Activated gamma-delta T cell (primary cell): ENCODE results near the gene MAPK8IP1.
A peak's percentile ranks its signal among the peaks of the same experiment; 100 is the strongest.

Experiments used
- DNase-seq: peaks from one replicate; lab custom pipeline; 2025; lab: John Stamatoyannopoulos, UW

The MAPK8IP1 gene

DNA sequence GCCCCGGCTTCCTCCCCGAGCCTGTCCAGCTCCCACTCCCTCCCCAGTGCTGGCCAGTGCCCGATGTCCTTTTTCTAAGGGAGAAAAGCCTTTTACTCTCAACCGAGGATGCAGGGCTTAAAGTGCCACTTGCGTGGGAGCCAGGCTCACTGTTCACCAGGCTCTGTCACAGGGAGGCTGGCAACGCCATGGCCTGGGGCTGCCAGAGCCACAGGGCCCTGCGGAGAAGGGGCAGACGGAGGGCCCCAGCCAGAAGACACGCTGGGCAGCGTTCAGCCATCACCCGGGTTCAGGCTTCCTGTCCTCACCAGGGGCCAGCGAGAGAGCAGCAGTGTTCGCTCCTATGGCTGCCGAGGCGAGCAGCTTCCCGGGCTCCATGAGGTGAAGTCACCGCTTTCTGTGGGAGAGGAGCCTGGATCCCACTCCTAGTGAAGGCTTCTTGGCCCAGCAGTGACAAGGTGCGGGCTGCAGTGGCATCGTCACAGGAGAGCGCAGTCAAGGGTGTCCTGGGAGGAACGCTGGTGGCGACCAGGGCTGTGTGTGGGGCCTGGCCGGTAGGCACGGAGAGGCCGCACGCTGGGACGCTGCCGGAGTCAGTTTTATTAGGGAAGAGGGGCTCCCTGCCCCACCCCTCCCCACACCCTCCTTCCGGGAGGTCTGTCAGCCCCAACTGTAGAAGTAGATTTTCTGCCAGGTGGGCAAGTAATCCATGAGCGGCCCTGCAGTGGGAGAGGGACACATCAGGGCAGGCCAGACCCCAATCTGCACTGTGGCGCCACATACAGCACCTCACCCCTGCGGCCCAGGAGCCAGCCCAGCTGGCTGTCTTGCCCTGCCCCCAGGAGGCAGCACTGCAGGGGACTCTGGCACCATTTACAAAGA lies 24.4 kb downstream of the MAPK8IP1 start:
- no peak for DNase-seq

DNA sequence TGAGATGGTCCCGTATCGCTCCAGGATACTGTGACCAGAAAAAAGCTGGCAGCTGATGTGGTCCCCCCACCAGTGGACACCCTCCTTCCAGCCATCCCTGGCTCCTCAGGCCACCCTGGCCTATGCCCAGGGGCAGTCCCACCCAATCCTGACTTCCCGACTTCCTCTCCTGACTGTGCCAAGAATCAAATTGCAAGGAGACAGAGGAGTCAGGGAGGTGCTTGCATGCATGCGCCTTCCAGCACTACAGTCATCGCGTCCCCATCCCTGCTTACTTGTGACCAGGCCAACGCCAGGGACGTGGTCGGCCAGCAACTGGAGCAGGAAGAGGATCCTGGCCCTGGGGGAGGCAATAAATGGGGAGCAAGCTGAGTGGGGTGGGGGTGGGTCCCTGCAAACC lies 25.2 kb downstream of the MAPK8IP1 start:
- no peak for DNase-seq

DNA sequence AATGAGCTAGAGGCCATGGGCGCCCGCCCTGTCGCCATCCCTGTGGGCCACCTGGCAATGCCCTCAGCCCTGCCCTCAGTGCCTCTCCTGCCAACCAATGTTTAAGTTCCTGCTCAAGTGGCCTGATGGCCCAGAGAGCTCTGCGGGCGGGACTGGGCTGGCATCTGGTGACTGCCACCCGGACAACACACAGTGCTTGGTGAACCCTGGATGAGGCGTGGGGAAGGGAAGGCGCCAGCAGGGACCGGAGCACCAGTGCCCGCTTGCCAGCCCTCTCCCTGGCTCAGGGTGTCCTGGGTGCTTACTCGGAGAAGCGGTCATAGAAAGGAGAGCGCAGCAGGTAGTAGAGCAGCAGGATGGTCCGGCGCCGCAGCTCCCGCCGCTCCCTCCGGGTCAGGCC lies 28.1 kb downstream of the MAPK8IP1 start:
- no peak for DNase-seq

DNA sequence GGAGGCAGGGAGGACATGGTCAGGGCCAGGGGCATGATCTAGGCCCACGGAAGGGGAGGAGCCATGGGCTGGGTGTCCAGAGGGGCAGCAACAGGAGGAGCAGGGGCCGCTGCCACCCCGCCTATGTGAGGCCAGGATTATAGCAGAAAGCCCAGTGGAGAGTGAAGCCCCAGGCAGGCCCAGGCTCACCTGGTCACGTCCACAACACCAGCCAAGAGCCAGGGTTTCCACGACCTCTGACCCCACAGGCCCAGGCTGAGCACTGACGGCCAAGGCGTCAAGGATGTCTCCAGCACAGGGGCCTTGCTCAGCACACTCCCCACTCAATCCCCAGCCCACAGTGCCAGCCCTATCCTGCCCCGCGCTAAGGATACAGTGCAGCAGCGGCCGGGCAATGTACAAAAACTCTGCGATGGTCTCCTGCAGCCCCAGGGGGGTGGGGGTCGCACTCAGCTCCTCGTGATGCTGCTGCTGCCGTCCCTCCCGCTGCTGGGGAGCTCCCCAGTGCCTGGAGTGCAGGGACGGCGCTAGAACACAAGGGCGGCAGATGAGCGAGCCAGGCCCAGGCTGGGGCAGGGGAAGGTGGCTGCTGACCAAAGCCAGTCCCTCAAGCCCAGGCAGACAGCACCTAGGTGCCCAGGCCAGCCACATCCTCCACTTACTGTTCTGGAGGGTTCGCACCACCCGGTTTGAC lies 28.6 kb downstream of the MAPK8IP1 start:
- DNase-seq: no peak

DNA sequence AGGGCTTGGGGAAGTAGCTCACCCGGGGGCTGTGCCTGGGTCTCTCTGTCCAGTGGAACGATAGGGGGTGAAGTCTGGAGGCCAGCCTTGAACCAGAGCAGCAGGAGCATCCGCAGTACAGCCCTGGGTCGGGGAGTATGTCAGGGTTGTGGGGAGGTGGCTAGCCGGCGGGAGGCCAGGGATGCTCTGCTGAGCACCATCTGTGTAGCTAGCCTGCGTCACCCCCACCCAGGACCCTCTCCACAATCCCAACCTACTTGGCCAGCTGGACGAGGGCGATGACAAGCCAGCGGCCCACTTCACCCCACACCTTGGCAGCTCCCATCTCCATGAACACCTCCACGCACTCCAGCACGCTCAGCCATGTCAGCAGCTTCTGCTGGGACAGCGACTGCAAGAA lies 30.0 kb downstream of the MAPK8IP1 start:
- no peak for DNase-seq

GRCh38 chr11:45917286-45917622 lies 31.8 kb downstream of the MAPK8IP1 start:
- no peak for DNase-seq

- DNase-seq: peak; percentile 86
Observed at GRCh38 chr11:45917623-45918330, 32.3 kb downstream of the MAPK8IP1 start, which contains the start of gene PEX16. TSS of gene PEX16 (minus strand) at chr11:45917877. CDS start at chr11:45917811, 66 bp downstream.

- peak; percentile 36 for DNase-seq
Observed at GRCh38 chr11:45918331-45918941, 33.0 kb downstream of the MAPK8IP1 start.

GRCh38 chr11:45918962-45919675 lies 33.7 kb downstream of the MAPK8IP1 start:
- no peak for DNase-seq

DNA sequence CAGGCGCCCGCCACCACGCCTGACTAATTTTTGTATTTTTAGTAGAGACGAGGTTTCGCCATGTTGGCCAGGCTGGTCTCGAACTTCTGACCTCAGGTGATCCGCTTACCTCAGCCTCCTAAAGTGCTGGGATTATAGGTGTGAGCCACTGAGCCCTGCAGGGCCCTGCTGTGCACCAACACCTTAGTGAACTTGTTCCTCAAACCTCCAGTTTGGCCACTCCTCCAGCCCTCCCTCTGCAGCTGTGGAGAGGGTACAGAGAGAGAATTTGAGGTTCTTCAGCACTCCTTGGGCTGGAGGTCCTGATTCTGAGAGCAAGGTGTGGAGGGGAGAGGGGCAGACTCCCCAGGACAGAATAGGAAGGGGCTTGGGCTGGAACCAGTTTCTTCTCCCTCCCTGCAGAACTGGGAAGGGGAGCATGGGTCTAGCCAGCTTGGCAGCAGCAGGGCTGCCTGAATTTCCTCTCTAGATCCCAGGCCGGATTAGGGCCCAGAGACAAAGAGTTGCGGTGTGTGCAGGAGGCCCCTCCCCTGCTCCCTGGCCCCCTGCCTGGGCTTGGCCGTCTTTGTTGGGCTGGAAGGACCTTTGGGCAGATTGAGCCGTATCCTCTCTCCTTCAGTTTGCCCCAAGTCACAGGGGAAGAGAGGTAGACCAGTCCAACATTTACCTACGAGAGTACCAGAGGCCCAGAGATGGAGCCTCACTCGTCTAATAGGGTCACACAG lies 34.5 kb downstream of the MAPK8IP1 start:
- no peak for DNase-seq

DNA sequence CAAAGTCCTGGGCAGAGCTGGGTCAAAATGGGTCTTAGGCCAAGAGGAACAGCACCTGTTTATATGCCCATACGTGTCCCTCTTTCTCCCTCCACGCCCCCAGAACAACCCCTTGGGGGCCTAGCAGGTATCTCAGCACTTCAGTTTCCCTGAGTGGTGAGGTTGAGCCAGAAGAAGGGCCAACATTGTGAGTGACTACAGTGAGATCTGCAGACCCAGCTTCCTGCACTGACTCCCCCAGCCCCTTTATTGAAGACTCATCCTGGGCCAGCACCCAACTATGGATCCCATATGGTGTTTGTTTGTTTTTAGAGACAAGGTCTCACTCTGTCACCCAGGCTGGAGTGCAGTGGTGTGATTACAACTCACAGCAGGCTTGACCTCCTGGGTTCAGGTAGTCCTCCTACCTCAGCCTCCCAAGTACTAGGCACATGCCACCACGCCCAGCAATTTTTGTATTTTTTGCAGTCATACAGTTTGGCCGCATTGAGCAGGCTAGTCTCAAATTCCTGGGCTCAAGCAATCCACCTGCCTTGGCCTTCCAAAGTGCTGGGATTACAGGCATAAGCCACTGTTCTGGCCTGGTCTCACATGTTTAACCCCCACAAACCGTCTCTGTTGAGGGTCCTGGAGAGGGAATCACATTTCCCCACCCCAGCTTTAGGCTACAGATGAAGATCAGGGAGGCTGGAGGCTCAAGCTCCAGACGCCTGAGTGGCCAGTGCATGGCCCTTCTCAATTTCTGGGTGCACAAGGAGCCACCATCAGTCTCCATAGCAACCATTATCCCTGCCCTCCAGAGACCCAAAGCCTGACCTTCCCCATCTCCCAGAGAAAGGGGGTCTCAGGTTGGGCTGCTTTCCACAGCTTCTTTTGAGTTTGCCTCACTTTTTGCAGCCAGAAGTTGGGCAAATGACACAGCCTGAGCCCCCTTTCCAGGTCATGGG lies 35.4 kb downstream of the MAPK8IP1 start:
- DNase-seq: no peak

GRCh38 chr11:45921561-45922424 lies 36.3 kb downstream of the MAPK8IP1 start:
- DNase-seq: peak; percentile 21

- DNase-seq: peak; percentile 32
Observed at GRCh38 chr11:45922425-45923082, 37.1 kb downstream of the MAPK8IP1 start, which contains the start of gene LARGE2. TSS of gene LARGE2 (plus strand) at chr11:45922656. CDS start at chr11:45922883, 227 bp downstream.

DNA sequence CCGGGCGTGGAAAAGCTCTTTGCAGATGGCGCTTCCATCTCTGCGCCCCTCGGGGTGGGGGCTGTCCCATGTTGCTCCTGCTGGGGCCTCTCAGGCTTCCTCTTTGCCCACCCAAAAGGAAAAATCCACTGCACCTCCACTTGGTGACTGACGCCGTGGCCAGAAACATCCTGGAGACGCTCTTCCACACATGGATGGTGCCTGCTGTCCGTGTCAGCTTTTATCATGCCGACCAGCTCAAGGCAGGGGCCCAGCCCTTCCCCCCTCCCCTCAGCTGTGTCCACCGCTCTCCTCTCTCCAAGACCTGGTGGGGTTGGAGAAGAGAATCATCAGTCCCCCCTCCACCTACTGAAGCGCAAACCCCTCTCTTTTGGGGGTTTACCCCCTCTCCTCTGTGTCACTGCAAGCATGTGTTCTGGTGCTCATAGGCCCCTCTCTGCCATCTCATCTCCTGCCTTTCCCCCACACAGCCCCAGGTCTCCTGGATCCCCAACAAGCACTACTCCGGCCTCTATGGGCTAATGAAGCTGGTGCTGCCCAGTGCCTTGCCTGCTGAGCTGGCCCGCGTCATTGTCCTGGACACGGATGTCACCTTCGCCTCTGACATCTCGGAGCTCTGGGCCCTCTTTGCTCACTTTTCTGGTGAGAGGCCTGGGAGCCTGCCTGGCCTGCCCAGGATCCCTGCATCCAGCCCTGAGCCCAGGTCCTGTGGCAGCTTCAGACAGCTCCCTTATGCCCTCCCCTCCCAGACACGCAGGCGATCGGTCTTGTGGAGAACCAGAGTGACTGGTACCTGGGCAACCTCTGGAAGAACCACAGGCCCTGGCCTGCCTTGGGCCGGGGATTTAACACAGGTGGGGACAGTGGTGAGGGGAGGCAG lies 38.8 kb downstream of the MAPK8IP1 start:
- DNase-seq: no peak

DNA sequence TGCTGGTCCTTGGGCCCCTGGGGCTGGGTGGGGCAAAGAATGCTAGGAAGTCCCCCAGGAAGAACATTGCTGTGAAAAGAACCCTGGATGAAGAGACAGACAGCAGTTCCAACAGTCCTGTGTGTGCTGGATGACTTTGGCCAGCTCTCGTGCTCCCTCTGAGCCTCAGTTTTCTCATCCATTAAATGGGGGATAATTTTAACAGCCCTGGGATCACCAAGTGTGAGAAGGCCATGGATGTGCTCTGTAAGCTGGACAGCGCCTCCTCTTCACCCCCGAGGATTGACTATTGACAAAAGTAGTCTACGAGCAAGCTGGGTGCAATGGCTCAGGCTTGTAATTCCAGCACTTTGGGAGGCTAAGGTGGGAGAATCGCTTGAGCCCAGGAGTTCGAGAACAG lies 39.5 kb downstream of the MAPK8IP1 start:
- DNase-seq: no peak

GRCh38 chr11:45925550-45925949 lies 40.1 kb downstream of the MAPK8IP1 start:
- DNase-seq: no peak

GRCh38 chr11:45926001-45926401 lies 40.5 kb downstream of the MAPK8IP1 start:
- no peak for DNase-seq
